ACHN (cell line): ENCODE data around the gene MAD1L1.

Source experiments
- DNase-seq: peaks from one replicate; pipeline ENCODE4 v3.0.0-alpha.2; 2015
- in situ Hi-C: cut with HindIII; loops from 2 replicates; pipeline ENCODE4 v1.10.0; 2017; ENCODE audit warnings: low sequenced_read_pairs, low pct_ligation_motif_present, low pct_unique_long_range_greater_than_20kb

The MAD1L1 gene

DNA sequence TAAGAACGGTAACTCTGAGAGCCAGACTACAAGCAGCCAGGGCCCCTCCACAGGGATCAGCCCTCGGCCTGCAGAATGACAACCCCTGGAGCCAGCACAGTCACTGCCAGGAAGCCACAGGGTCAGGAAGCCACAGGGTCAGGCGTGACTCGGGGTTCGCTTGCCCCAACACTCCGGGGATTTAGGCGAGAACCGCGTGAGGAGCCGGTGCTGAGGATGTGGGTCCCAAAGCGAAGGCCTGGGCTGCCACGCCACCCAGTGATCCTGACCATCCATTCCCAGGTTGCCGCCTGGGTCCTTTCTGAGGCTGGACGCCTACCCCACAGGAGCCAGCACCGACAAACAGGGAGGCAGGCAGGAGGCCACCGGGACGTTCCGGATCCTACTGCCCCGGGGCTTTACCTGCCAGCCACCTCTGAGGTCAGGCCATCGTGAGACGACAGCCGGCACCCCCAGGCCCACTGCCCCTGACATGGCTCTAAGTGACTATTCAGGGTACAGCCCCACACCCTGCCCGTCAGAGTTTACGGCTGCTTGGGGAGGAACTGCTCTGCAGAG lies 334.0 kb downstream of the MAD1L1 start:
- in situ Hi-C loops = no loop called here
- DNase-seq = no peak

GRCh38 chr7:1897861-1898627 lies 334.7 kb downstream of the MAD1L1 start:
- in situ Hi-C loops = no loop called here
- no peak for DNase-seq

- DNase-seq = no peak
- in situ Hi-C loops = no loop called here
Observed at GRCh38 chr7:1897076-1897860, 335.5 kb downstream of the MAD1L1 start.

DNA sequence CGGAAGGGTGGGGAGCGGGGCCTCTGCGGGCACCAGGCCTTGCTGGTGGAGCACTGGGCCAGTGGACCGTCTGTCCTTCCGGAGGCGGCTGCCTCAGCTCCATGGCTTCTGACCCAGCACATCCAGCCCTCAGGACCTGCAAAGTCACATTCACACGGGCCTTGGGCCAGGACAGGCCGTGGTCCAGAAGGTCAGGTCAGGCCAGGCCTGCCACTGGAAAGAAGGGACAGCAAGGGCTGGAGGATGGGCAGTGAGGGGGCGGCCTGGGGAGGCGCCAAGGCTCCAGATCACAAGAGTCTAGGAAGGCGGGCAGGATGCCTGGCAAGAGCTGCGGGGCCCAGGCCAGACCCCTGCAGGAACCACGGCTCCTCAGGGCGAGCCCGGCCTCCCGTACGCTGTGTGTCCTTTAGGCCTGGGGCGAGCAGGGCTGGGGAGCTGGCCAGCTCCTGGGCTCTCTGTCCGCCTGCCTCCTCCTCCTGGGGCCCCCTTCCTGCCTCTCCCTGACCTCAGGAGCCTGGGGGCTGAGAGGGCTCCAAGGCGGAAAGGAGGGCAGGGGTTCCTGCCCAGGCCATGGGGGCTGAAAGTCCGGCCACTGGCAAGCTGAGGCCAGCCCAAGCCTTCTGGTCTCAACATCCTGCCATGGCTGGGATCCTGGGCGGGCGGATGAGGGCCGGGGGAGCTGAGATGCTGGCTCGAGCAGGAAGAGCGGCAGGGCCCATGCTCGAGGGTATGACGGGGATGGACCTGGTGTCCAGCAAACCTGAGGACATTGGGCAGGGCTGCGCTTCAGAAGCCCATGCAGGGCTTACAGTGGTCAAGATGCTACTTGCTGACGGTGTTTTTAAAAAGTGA lies 336.9 kb downstream of the MAD1L1 start:
- in situ Hi-C loops = no loop called here
- no peak for DNase-seq

GRCh38 chr7:1894906-1895663 lies 337.7 kb downstream of the MAD1L1 start:
- in situ Hi-C loops = no loop called here

DNA sequence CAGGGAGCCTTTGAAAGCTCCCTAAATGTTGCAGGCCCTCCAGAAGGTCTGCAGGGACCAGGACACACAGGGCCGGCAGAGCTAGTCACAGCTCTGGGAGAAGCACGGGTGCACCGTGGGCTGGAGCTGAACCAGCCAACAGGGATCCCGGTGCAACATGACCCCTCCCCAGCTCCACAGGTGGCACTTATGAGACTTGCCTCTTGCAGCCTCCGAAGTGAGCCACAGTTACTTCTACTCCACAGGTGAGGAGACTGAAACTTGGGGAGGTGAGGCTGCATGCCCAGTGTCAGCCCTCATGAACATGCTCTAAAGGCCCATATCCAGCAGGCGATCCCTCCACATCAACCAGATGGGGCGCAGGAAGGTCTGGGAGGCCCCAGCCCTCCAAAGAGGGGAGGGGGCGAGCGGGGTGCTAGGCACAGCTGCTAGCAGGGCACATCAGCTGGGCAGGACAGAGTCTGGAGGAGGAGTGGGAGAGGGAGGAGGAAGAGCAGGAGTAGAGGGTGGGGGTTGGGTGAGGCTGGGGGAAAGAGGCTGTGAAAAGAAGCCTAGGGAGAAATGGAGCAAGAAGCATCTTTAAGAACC lies 338.3 kb downstream of the MAD1L1 start:
- DNase-seq = no peak
- in situ Hi-C loops = no loop called here

More at GRCh38 chr7:1894906-1895663, 337.7 kb downstream of the MAD1L1 start:
- no peak for DNase-seq

GRCh38 chr7:1893451-1893850 lies 339.3 kb downstream of the MAD1L1 start:
- no peak for DNase-seq
- in situ Hi-C loops = no loop called here

GRCh38 chr7:1893036-1893435 lies 339.7 kb downstream of the MAD1L1 start:
- DNase-seq = no peak
- in situ Hi-C loops = no loop called here

DNA sequence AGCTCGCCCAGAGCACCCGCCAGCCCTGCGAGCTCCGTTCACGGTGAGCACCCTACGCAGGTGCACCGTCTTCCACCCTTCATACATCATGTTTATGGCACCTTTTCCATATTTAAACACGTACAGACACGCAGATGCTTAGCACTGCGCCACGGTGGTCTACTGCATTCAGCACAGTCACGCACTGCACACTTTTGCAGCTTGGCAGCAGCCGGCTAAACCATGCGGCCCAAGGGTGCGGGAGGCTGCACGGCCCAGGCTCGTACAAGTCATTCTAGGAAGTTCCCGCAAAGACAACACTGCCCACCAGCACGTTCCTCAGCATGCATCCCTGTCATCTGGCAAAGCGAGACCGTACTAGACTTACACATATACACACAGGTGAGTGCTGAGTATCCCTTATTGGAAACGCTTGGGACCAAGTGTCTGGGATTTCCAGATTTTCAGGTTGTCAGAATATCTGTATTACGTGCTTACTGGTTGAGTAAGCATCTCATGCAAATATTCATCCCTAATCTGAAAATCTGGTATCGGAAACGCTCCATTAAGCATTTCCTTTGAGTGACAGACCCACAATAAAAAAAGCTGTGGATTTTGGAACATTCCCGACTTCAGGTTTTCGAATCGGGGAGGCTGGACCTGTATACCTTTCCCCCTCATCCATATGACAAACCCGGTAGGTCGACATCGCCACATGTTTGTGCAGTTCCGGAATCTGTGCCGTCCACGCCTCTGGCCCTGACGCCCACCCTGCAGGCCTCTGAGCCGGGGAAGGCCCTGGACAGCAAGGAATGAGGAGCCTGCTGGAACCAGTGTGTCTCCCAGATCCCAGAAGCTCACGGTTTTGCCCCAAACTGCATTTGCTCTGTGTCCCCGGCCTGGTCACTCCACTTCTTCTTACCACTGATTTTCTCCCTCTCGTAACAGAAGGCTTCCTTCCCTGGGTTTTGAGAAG lies 340.5 kb downstream of the MAD1L1 start:
- no peak for DNase-seq
- in situ Hi-C loops = no loop called here

- in situ Hi-C loops = no loop called here
- DNase-seq = no peak
Observed at GRCh38 chr7:1890289-1891235, 342.2 kb downstream of the MAD1L1 start.

DNA sequence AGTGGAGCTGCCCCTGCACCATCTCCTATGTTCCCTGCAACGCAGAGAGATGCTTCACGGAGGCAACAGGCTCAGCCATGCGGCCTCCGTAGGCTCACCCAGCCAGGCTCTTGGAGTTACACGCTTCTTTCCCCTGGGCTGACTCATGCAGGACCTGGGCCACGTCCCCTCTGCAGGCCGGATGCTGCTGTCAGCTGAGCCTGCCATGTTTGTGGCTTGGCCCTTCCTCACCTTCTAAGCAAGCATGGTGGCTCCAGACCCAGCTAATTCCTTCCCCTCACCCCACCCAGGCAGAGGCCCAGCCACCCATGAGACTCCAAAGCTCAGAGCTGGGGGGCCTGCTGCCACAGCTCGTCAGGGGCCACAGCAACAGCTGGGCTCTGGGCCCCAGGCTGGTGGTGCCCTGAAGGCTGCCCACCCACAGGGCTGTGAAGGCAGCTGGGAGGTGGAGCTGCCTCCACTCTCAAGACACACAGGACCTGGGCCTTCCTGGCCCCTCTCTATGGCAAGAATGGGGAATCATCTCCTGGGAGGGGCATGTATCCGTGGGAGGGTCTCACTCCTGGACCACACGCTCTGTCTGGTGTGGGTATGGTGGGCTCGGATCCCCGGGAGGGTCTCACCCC lies 343.1 kb downstream of the MAD1L1 start:
- peak; percentile 66 for DNase-seq
- in situ Hi-C loops = no loop called here

DNA sequence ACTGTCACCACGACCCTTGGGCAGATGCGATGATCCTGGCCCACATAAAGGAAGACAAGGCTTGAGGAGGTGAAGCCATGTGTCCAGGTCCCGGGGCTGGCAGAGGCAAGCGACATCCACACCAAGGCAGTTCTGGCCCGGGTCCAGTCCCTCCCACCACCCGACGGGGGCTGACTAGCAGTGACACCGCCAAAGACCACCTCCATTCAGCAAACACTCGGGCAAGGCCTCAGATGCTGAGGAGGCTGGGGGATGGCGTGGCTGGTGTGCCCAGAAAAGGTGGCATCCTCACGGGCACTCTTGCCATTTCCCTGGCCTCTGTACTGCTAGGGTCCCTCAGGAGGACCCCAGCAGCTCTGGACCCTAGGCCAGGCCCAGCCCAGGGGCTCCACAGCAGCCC lies 343.7 kb downstream of the MAD1L1 start:
- DNase-seq = no peak
- in situ Hi-C loops = no loop called here

DNA sequence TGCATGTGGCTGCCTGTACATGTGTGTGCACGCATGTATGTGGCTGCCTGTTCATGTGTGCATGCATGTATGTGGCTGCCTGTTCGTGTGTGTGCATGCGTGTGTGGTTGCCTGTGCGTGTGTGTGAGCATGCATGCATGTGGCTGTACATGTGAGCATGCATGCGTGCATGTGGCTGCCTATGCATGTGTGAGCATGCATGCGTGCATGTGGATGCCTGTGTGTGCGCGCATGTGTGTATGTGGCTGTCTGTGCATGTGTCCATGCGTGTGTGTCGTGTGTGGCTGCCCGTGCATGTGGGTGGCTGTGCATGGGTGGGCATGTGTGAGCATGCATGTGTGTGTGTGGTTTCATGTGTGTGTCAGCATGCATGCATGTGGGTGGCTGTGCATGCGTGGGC lies 344.3 kb downstream of the MAD1L1 start:
- DNase-seq = no peak
- in situ Hi-C loops = no loop called here

- DNase-seq = no peak
- in situ Hi-C loops = no loop called here
Observed at GRCh38 chr7:1887251-1887650, 345.5 kb downstream of the MAD1L1 start.

DNA sequence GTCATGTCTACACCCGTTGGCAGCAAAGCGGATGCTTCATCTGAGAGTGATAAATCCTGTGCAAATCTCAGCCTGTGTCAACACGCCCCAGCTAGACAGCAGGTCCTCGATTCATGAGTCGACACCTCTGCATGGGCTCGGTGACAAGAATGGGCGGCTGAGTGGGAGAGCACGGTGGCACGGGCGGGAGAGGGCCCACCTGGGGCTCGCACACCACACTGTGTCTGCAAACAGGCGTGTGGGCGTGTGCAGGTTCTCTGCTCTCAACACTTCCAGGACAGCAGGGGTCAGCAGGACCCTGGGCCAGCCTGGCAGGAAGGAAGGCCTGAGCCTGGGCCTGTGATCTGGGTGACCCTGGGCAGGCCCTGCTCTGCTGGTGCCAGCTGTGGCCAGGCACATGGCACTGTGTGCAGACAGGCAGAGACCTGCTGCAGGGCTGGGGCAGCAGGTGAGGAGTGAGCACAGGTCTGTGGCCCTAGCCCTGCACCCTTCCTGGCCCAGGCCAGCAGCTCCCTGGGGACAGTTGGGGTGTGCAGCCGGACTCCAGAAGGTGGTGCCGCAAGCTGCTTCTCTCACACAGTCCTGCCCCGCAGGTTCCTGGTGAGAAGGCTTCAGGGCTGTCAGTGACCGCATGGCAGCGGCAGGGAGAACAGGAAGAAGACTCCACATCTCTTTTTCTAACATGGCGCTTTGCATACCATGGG lies 346.2 kb downstream of the MAD1L1 start:
- in situ Hi-C loops = no loop called here
- no peak for DNase-seq
